CD14-positive monocyte (primary cell): ENCODE data around the gene DIS3L2. TPM values are rescaled to one million over a fixed set of nuclear protein-coding genes. Genes with fewer than 3 reads are reported as not detected.

Source experiments
- DNase-seq, 3 donors: peaks; one replicate each; pipeline ENCODE4 v3.0.0-alpha.2; 2011 to 2022
- H2AFZ ChIP-seq: 2 replicates; pipeline ENCODE4 v1.6.0; 2012; ENCODE audit warnings: mild to moderate bottlenecking, low read depth, low read length, inconsistent platforms; ENCODE audit not compliant: insufficient read depth, poor library complexity, severe bottlenecking
- H3K27ac ChIP-seq, 2 donors: 1 replicate in 1 of 2; 2 replicates in 1 of 2; pipeline ENCODE4 v1.5.1; 2012 to 2013; ENCODE audit warnings: low read length in 2 of 2, control low read depth in 1 of 2, inconsistent platforms in 1 of 2, low read depth in 1 of 2, mild to moderate bottlenecking in 1 of 2
- H3K27me3 ChIP-seq, 2 donors: one replicate each; pipeline versions ENCODE4 v1.6.0 to v1.6.1; 2011 to 2013; ENCODE audit warnings: low read length in 2 of 2; ENCODE audit not compliant: control insufficient read depth in 2 of 2, insufficient read depth in 2 of 2
- H3K36me3 ChIP-seq, 2 donors: replicated peaks in 1 of 2; 1 replicate in 1 of 2; 2 replicates in 1 of 2; pipeline versions ENCODE4 v1.5.1 to v1.6.1; 2012 to 2013; ENCODE audit warnings: low read length in 2 of 2, control low read depth in 1 of 2, inconsistent platforms in 1 of 2, mild to moderate bottlenecking in 1 of 2; ENCODE audit not compliant: insufficient read depth in 2 of 2, control insufficient read depth in 1 of 2
- H3K4me1 ChIP-seq, 2 donors: 1 replicate in 1 of 2; 2 replicates in 1 of 2; pipeline versions ENCODE4 v1.5.1 to v1.6.1; 2012 to 2013; ENCODE audit warnings: low read length in 2 of 2, control low read depth in 1 of 2, inconsistent platforms in 1 of 2, mild to moderate bottlenecking in 1 of 2, moderate library complexity in 1 of 2; ENCODE audit not compliant: insufficient read depth in 2 of 2, control insufficient read depth in 1 of 2
- H3K4me2 ChIP-seq: replicated peaks from 2 replicates; pipeline ENCODE3; 2012; ENCODE audit warnings: low read length, moderate library complexity, mild to moderate bottlenecking; ENCODE audit not compliant: poor library complexity, severe bottlenecking; ENCODE audit errors: extremely low read depth
- H3K4me3 ChIP-seq, 3 experiments: fragments of 200-600 bp in 1 of 3; sonication (generic) in 1 of 3; replicated peaks in 1 of 3; 1 replicate in 2 of 3; 2 replicates in 1 of 3; pipeline ENCODE4 v1.5.1; 2011 to 2013; ENCODE audit warnings: low read length in 3 of 3, mild to moderate bottlenecking in 3 of 3, control low read depth in 2 of 3, low read depth in 2 of 3, inconsistent platforms in 1 of 3, moderate library complexity in 1 of 3
- H3K79me2 ChIP-seq: 2 replicates; pipeline ENCODE4 v1.6.0; 2012; ENCODE audit warnings: mild to moderate bottlenecking, control low read depth, inconsistent platforms, low read length, moderate library complexity; ENCODE audit not compliant: insufficient read depth
- H3K9ac ChIP-seq: 2 replicates; pipeline ENCODE4 v1.6.0; 2017; ENCODE audit warnings: low read length, mild to moderate bottlenecking; ENCODE audit not compliant: insufficient read depth, poor library complexity, severe bottlenecking
- H3K9me3 ChIP-seq, 2 donors: replicated peaks in 1 of 2; 1 replicate in 1 of 2; 2 replicates in 1 of 2; pipeline versions ENCODE4 v1.5.1 to v1.6.1; 2012 to 2013; ENCODE audit warnings: low read length in 2 of 2, control low read depth in 1 of 2; ENCODE audit not compliant: control insufficient read depth in 1 of 2, insufficient read depth in 1 of 2
- H4K20me1 ChIP-seq: 2 replicates; pipeline ENCODE4 v1.6.0; 2012; ENCODE audit warnings: mild to moderate bottlenecking, low read length, control low read depth, moderate library complexity; ENCODE audit not compliant: insufficient read depth
- H3K27ac Mint-ChIP-seq, 7 donors: one replicate each; pipeline ENCODE4 v1.8.0; 2020; ENCODE audit warnings: mild to moderate bottlenecking in 7 of 7, mixed read lengths in 7 of 7, moderate library complexity in 6 of 7, inconsistent platforms in 2 of 7
- H3K27me3 Mint-ChIP-seq, 3 donors: one replicate each; pipeline ENCODE4 v1.8.0; 2021 to 2022; ENCODE audit warnings: low read depth in 3 of 3, mild to moderate bottlenecking in 3 of 3, mixed read lengths in 3 of 3, moderate library complexity in 3 of 3, inconsistent platforms in 1 of 3
- H3K36me3 Mint-ChIP-seq, 2 donors: one replicate each; pipeline ENCODE4 v1.8.0; 2020; ENCODE audit warnings: mixed read lengths in 2 of 2, inconsistent platforms in 1 of 2, mild to moderate bottlenecking in 1 of 2
- H3K4me1 Mint-ChIP-seq: one replicate; pipeline ENCODE4 v1.8.0; 2020; ENCODE audit warnings: mild to moderate bottlenecking, mixed read lengths
- H3K4me3 Mint-ChIP-seq, 2 donors: one replicate each; pipeline ENCODE4 v1.8.0; 2020; ENCODE audit warnings: mild to moderate bottlenecking in 2 of 2, mixed read lengths in 2 of 2, moderate library complexity in 1 of 2
- H3K9me3 Mint-ChIP-seq, 7 donors: one replicate each; pipeline ENCODE4 v1.8.0; 2020 to 2022; ENCODE audit warnings: mixed read lengths in 7 of 7, mild to moderate bottlenecking in 6 of 7, moderate library complexity in 6 of 7, inconsistent platforms in 2 of 7
- CTCF ChIP-seq: fragments of 200-600 bp; IDR thresholded peaks from one replicate; pipeline ENCODE4 v1.8.0; 2022; ENCODE audit warnings: antibody characterized with exemption, mild to moderate bottlenecking
- WGBS: methylation state at CpG from one replicate; pipeline ENCODE4 v1.1.5; 2013; ENCODE audit warnings: missing lambda C conversion rate; ENCODE audit not compliant: insufficient coverage; 5-methylcytosine and 5-hydroxymethylcytosine counted together
- intact Hi-C, 2 donors: fragments of 100-400 bp; cut with micrococcal nuclease; formaldehyde crosslinking; loops; one replicate each; pipeline versions ENCODE4 v1.15.0 to v1.15.1; 2023
- polyA plus RNA-seq, 3 donors: library from polyadenylated mRNA; depleted of rRNA in 1 of 3; unstranded in 2 of 3; stranded (reverse) in 1 of 3; fragments of 300-500 nt in 2 of 3; fragments of >200 nt in 1 of 3; fragmentation: Illumina TruSeq in 2 of 3; gene quantifications; 1 replicate in 2 of 3; 2 replicates in 1 of 3; pipeline ENCODE4 v1.2.3, GENCODE V29; 2012 to 2021

Gene DIS3L2
- polyA plus RNA-seq, 3 donors, result 6.0 to 21.7 (median 6.4) TPM

GRCh38 chr2:231935207-231935524 lies 26.3 kb upstream of the DIS3L2 start:
- H3K27me3 ChIP-seq, result peaks cover 0 to 2% of the 10 kb centered on the region in 2 donors
- 87% methylated on average over 4 of the region's 4 CpGs for WGBS
- Mint-ChIP-seq H3K9me3 (peaks cover 0 to 2% (median 0%) of the 10 kb centered on the region in 7 donors), H3K4me3 (no peak overlapping the region), H3K27ac (peak overlapping the region in 1 of 7 donors; percentile 43), H3K36me3 (no peaks in the 10 kb centered on the region), H3K4me1 (no peaks in the 10 kb centered on the region), H3K27me3 (peaks cover 3 to 6% (median 4%) of the 10 kb centered on the region in 3 donors)
- no peak overlapping the region for H3K4me3 ChIP-seq
- no peaks in the 10 kb centered on the region for H3K4me1 ChIP-seq
- H3K9me3 ChIP-seq, result no peaks in the 10 kb centered on the region
- H3K4me2 ChIP-seq, result no peak overlapping the region
- no peaks in the 10 kb centered on the region for H4K20me1 ChIP-seq
- no peaks in the 10 kb centered on the region for H3K79me2 ChIP-seq
- intact Hi-C loops, result no loop called here
- no peak overlapping the region for H2AFZ ChIP-seq
- DNase-seq, result no peak
- H3K36me3 ChIP-seq, result no peaks in the 10 kb centered on the region
- no peak overlapping the region for H3K27ac ChIP-seq
- TF ChIP-seq CTCF, result no peak
- no peak overlapping the region for H3K9ac ChIP-seq

- Mint-ChIP-seq H3K27ac (no peak overlapping the region), H3K4me1 (no peaks in the 10 kb centered on the region), H3K4me3 (no peak overlapping the region), H3K9me3 (peaks cover 0 to 2% (median 0%) of the 10 kb centered on the region in 7 donors), H3K36me3 (no peaks in the 10 kb centered on the region), H3K27me3 (peaks cover 2 to 6% (median 2%) of the 10 kb centered on the region in 3 donors)
- no peaks in the 10 kb centered on the region for H3K79me2 ChIP-seq
- TF ChIP-seq CTCF, result no peak
- H4K20me1 ChIP-seq, result no peaks in the 10 kb centered on the region
- no peaks in the 10 kb centered on the region for H3K36me3 ChIP-seq
- no peaks in the 10 kb centered on the region for H3K9me3 ChIP-seq
- no peak overlapping the region for H2AFZ ChIP-seq
- no peaks in the 10 kb centered on the region for H3K4me1 ChIP-seq
- H3K4me3 ChIP-seq, result no peak overlapping the region
- H3K9ac ChIP-seq, result no peak overlapping the region
- intact Hi-C loops, result no loop called here
- H3K27me3 ChIP-seq, result no peaks in the 10 kb centered on the region
- no peak overlapping the region for H3K27ac ChIP-seq
- WGBS, result no CpG with 5 or more reads among the region's 1 CpG
- DNase-seq, result no peak
- H3K4me2 ChIP-seq, result no peak overlapping the region
Observed at GRCh38 chr2:231935815-231936214, 25.7 kb upstream of the DIS3L2 start.
